H9 (cell line): ENCODE measurements around the gene RBX1. TPM values are rescaled to one million over a fixed set of nuclear protein-coding genes. Genes with fewer than 3 reads are reported as not detected.
A peak's percentile ranks its signal among the peaks of the same experiment; 100 is the strongest.

Source experiments
- DNase-seq: peaks from one replicate; pipeline ENCODE4 v3.0.0-alpha.2; 2017
- H2AFZ ChIP-seq: one replicate; pipeline ENCODE4 v1.6.1; 2013; ENCODE audit warnings: mild to moderate bottlenecking, low read length, control low read depth, moderate library complexity
- H2AK5ac ChIP-seq: 2 replicates; pipeline ENCODE4 v1.6.1; 2013; ENCODE audit warnings: low read length, control low read depth, mixed read lengths; ENCODE audit not compliant: insufficient read length
- H2BK120ac ChIP-seq: one replicate; pipeline ENCODE4 v1.6.1; 2013; ENCODE audit warnings: low read depth, mild to moderate bottlenecking, low read length, control low read depth, inconsistent platforms; ENCODE audit not compliant: poor library complexity, severe bottlenecking
- H2BK12ac ChIP-seq: 2 replicates; pipeline ENCODE4 v1.6.1; 2013; ENCODE audit warnings: low read length, control low read depth, mixed read lengths, low read depth; ENCODE audit not compliant: insufficient read length
- H2BK15ac ChIP-seq: 2 replicates; pipeline ENCODE4 v1.6.1; 2013; ENCODE audit warnings: low read depth, low read length, control low read depth
- H2BK20ac ChIP-seq: one replicate; pipeline ENCODE4 v1.6.1; 2013; ENCODE audit warnings: low read depth, mild to moderate bottlenecking, low read length, control low read depth, inconsistent platforms; ENCODE audit not compliant: poor library complexity, severe bottlenecking
- H2BK5ac ChIP-seq: 2 replicates; pipeline ENCODE4 v1.6.1; 2013; ENCODE audit warnings: low read length, control low read depth, mixed read lengths; ENCODE audit not compliant: insufficient read length
- H3K14ac ChIP-seq: 2 replicates; pipeline ENCODE4 v1.6.1; 2013; ENCODE audit warnings: low read length, control low read depth; ENCODE audit not compliant: insufficient read depth
- H3K18ac ChIP-seq: 2 replicates; pipeline ENCODE4 v1.6.1; 2013; ENCODE audit warnings: low read depth, mild to moderate bottlenecking, mixed read lengths, low read length, control low read depth; ENCODE audit not compliant: insufficient read length
- H3K23ac ChIP-seq: 2 replicates; pipeline ENCODE4 v1.6.1; 2013; ENCODE audit warnings: low read length, control low read depth, mixed read lengths, low read depth; ENCODE audit not compliant: insufficient read length
- H3K23me2 ChIP-seq: 2 replicates; pipeline ENCODE4 v1.6.1; 2013; ENCODE audit warnings: low read depth, mild to moderate bottlenecking, mixed read lengths, low read length, control low read depth; ENCODE audit not compliant: insufficient read length, poor library complexity, severe bottlenecking
- H3K27ac ChIP-seq: 2 replicates; pipeline ENCODE4 v1.5.1; 2013; ENCODE audit warnings: low read length, control low read depth, mixed read lengths, low read depth; ENCODE audit not compliant: insufficient read length
- H3K27me3 ChIP-seq: 2 replicates; pipeline ENCODE4 v1.6.1; 2013; ENCODE audit warnings: low read length, control low read depth, inconsistent platforms; ENCODE audit not compliant: insufficient read depth
- H3K4ac ChIP-seq: 2 replicates; pipeline ENCODE4 v1.6.1; 2013; ENCODE audit warnings: low read depth, mild to moderate bottlenecking, control low read depth, inconsistent platforms, low read length, moderate library complexity
- H3K4me1 ChIP-seq: 2 replicates; pipeline ENCODE4 v1.6.1; 2013; ENCODE audit warnings: low read length, control low read depth, inconsistent platforms; ENCODE audit not compliant: insufficient read depth
- H3K4me2 ChIP-seq: 2 replicates; pipeline ENCODE4 v1.6.1; 2013; ENCODE audit warnings: low read length, control low read depth, mixed read lengths; ENCODE audit not compliant: insufficient read length, insufficient read depth
- H3K56ac ChIP-seq: 2 replicates; pipeline ENCODE4 v1.6.1; 2013; ENCODE audit warnings: low read depth, mild to moderate bottlenecking, mixed read lengths, low read length, control low read depth; ENCODE audit not compliant: insufficient read length
- H3K79me1 ChIP-seq: 2 replicates; pipeline ENCODE4 v1.6.1; 2013; ENCODE audit warnings: low read depth, mild to moderate bottlenecking, moderate library complexity, low read length, control low read depth, inconsistent platforms; ENCODE audit not compliant: insufficient read depth, poor library complexity, severe bottlenecking
- H3K79me2 ChIP-seq: 2 replicates; pipeline ENCODE4 v1.6.1; 2013; ENCODE audit warnings: low read length, control low read depth, inconsistent platforms; ENCODE audit not compliant: insufficient read depth
- H3K9ac ChIP-seq: 2 replicates; pipeline ENCODE4 v1.6.1; 2013; ENCODE audit warnings: low read length, control low read depth, mixed read lengths; ENCODE audit not compliant: insufficient read length; ENCODE audit errors: extremely low read depth
- H3K9me3 ChIP-seq: one replicate; pipeline ENCODE4 v1.6.1; 2013; ENCODE audit warnings: low read depth, low read length, inconsistent platforms; ENCODE audit not compliant: control insufficient read depth
- H3T11ph ChIP-seq: one replicate; pipeline ENCODE4 v1.6.1; 2013; ENCODE audit warnings: mild to moderate bottlenecking, low read length, control low read depth, inconsistent platforms
- H4K20me1 ChIP-seq: one replicate; pipeline ENCODE4 v1.6.1; 2013; ENCODE audit not compliant: control insufficient read depth, insufficient read length, insufficient read depth
- H4K5ac ChIP-seq: 2 replicates; pipeline ENCODE4 v1.6.1; 2013; ENCODE audit warnings: low read depth, mild to moderate bottlenecking, mixed read lengths, low read length, control low read depth; ENCODE audit not compliant: insufficient read length
- H4K8ac ChIP-seq: replicated peaks from 2 replicates; pipeline ENCODE4 v1.6.1; 2013; ENCODE audit warnings: low read length, control low read depth, mixed read lengths, low read depth; ENCODE audit not compliant: insufficient read length
- H4K91ac ChIP-seq: 2 replicates; pipeline ENCODE4 v1.6.1; 2013; ENCODE audit warnings: low read depth, mild to moderate bottlenecking, moderate library complexity, mixed read lengths, low read length, control low read depth; ENCODE audit not compliant: insufficient read length
- H3K27ac Mint-ChIP-seq, 3 experiments: 2 replicates in 2 of 3; 3 replicates in 1 of 3; pipeline ENCODE4 v1.8.0; 2020 to 2021; ENCODE audit warnings: mixed read lengths in 3 of 3, mild to moderate bottlenecking in 1 of 3, moderate library complexity in 1 of 3
- H3K27me3 Mint-ChIP-seq: 2 replicates; pipeline ENCODE4 v1.8.0; 2021; ENCODE audit warnings: low read depth, mild to moderate bottlenecking, moderate library complexity, mixed read lengths
- H3K36me3 Mint-ChIP-seq, 3 experiments: 2 replicates in 2 of 3; 3 replicates in 1 of 3; pipeline ENCODE4 v1.8.0; 2020 to 2021; ENCODE audit warnings: low read depth in 3 of 3, mixed read lengths in 3 of 3; ENCODE audit not compliant: insufficient read depth in 1 of 3
- H3K4me1 Mint-ChIP-seq, 2 experiments: 2 replicates each; pipeline ENCODE4 v1.8.0; 2020; ENCODE audit warnings: mixed read lengths in 2 of 2
- H3K4me3 Mint-ChIP-seq, 2 experiments: 2 replicates in 1 of 2; 3 replicates in 1 of 2; pipeline ENCODE4 v1.8.0; 2020 to 2021; ENCODE audit warnings: mild to moderate bottlenecking in 2 of 2, mixed read lengths in 2 of 2, moderate library complexity in 1 of 2
- H3K9me3 Mint-ChIP-seq, 2 experiments: 2 replicates in 1 of 2; 3 replicates in 1 of 2; pipeline ENCODE4 v1.8.0; 2020; ENCODE audit warnings: mild to moderate bottlenecking in 2 of 2, mixed read lengths in 2 of 2, moderate library complexity in 1 of 2
- CTCF ChIP-seq: fragments of 200-600 bp; sonication (generic); conservative IDR thresholded peaks from 3 replicates; pipeline ENCODE4 v1.8.0; 2021; ENCODE audit warnings: antibody characterized with exemption, mild to moderate bottlenecking
- WGBS: extraction: QIAGEN DNeasy Blood & Tissue Kit; methylation state at CpG from one replicate; pipeline ENCODE4 v1.1.7; 2013; ENCODE audit warnings: missing lambda C conversion rate, low lambda C conversion rate, mixed read lengths; ENCODE audit not compliant: insufficient read length; ENCODE audit errors: extremely low coverage; 5-methylcytosine and 5-hydroxymethylcytosine counted together
- total RNA-seq: library from RNA; stranded (reverse); gene quantifications from 2 replicates; pipeline ENCODE4 v1.2.1, GENCODE V29; 2021

The RBX1 gene
- total RNA-seq, 1 experiment from 2014 or later, result 85.6 TPM

- Histone ChIP-seq H3K79me2 (no peaks in the 10 kb centered on the region), H3K9me3 (no peaks in the 10 kb centered on the region), H3K27me3 (no peaks in the 10 kb centered on the region), H2AFZ (no peak overlapping the region), H2AK5ac (no peak overlapping the region), H2BK12ac (no peak overlapping the region), H3K4me1 (0 out of 2 replicates have a peak, but pooled peaks cover 4% of the 10 kb centered on the region), H3K14ac (no peak overlapping the region), H3K27ac (no peak overlapping the region), H3T11ph (no peak overlapping the region), H3K79me1 (no peaks in the 10 kb centered on the region), H4K8ac (no peak overlapping the region), H3K23ac (no peak overlapping the region), H4K91ac (no peak overlapping the region), H3K4me2 (no peak overlapping the region), H3K9ac (no peak overlapping the region), H2BK120ac (no peak overlapping the region), H2BK15ac (no peak overlapping the region), H2BK20ac (no peak overlapping the region), H3K56ac (no peak overlapping the region), H3K23me2 (no peaks in the 10 kb centered on the region), H2BK5ac (no peak overlapping the region), H4K20me1 (no peaks in the 10 kb centered on the region), H3K18ac (no peak overlapping the region), H4K5ac (no peak overlapping the region), H3K4ac (no peak overlapping the region)
- Mint-ChIP-seq H3K27ac (peak overlapping the region in 1 of 3 experiments; percentile 11; a peak in 1 of 7 replicates), H3K36me3 (no peaks in the 10 kb centered on the region), H3K27me3 (no peaks in the 10 kb centered on the region; the same call in 1 of the 2 replicates), H3K9me3 (peaks cover 0 to 3% of the 10 kb centered on the region in 2 experiments; a peak in 1 of 5 replicates), H3K4me1 (peaks cover 6% of the 10 kb centered on the region in 2 experiments), H3K4me3 (no peak overlapping the region)
- no CpG with 5 or more reads among the region's 9 CpGs for WGBS
- DNase-seq, result no peak
- TF ChIP-seq CTCF, result no peak
Measured at GRCh38 chr22:41000941-41001721, 50.0 kb downstream of the RBX1 start.
